Keratinocyte (primary cell): ENCODE measurements around the gene AMMECR1. TPM values are rescaled to one million over a fixed set of nuclear protein-coding genes. Genes with fewer than 3 reads are reported as not detected.

Experiments
- DNase-seq: peaks from one replicate; pipeline ENCODE4 v3.0.0-alpha.2; 2011; ENCODE audit warnings: low read depth, missing footprints, low spot score
- FAIRE-seq: peaks from 2 replicates; lab custom pipeline; 2011; peaks lifted over from hg19 to GRCh38; lab: Jason Lieb, UNC
- H2AFZ ChIP-seq: 2 replicates; pipeline ENCODE4 v1.6.0; 2012; ENCODE audit warnings: low read length, control low read depth, inconsistent platforms; ENCODE audit not compliant: control insufficient read depth
- H3K27ac ChIP-seq: 2 replicates; pipeline ENCODE4 v1.5.1; 2011; ENCODE audit warnings: low read length; ENCODE audit not compliant: control insufficient read depth, insufficient read depth
- H3K27me3 ChIP-seq: 3 replicates; pipeline ENCODE4 v1.6.0; 2011; ENCODE audit warnings: low read length; ENCODE audit not compliant: control insufficient read depth, insufficient read depth; ENCODE audit errors: extremely low read depth
- H3K36me3 ChIP-seq, 2 experiments: 2 replicates in 1 of 2; 3 replicates in 1 of 2; pipeline ENCODE4 v1.5.1; 2011; ENCODE audit warnings: low read length in 2 of 2, mild to moderate bottlenecking in 1 of 2; ENCODE audit not compliant: control insufficient read depth in 2 of 2, insufficient read depth in 2 of 2; ENCODE audit errors: extremely low read depth in 1 of 2
- H3K4me1 ChIP-seq: 3 replicates; pipeline ENCODE4 v1.5.1; 2011; ENCODE audit warnings: low read length; ENCODE audit not compliant: control insufficient read depth, insufficient read depth; ENCODE audit errors: extremely low read depth
- H3K4me2 ChIP-seq: 3 replicates; pipeline ENCODE4 v1.6.0; 2011; ENCODE audit warnings: low read depth, low read length; ENCODE audit not compliant: control insufficient read depth, insufficient read depth; ENCODE audit errors: extremely low read depth
- H3K4me3 ChIP-seq, 3 experiments: fragments of 200-600 bp in 1 of 3; sonication (generic) in 1 of 3; 2 replicates in 2 of 3; 3 replicates in 1 of 3; pipeline ENCODE4 v1.5.1; 2011 to 2016; ENCODE audit warnings: low read length in 3 of 3, mild to moderate bottlenecking in 3 of 3, control low read depth in 2 of 3, inconsistent platforms in 1 of 3, low read depth in 1 of 3, mixed read lengths in 1 of 3, mixed run types in 1 of 3, moderate library complexity in 1 of 3; ENCODE audit not compliant: control insufficient read depth in 2 of 3, insufficient read depth in 2 of 3; ENCODE audit errors: extremely low read depth in 1 of 3
- H3K79me2 ChIP-seq: 2 replicates; pipeline ENCODE4 v1.6.0; 2012; ENCODE audit warnings: low read length; ENCODE audit not compliant: control insufficient read depth, insufficient read depth
- H3K9ac ChIP-seq: 3 replicates; pipeline ENCODE4 v1.6.0; 2011; ENCODE audit warnings: low read length; ENCODE audit not compliant: control insufficient read depth, insufficient read depth; ENCODE audit errors: extremely low read depth
- H3K9me1 ChIP-seq: 3 replicates; pipeline ENCODE4 v1.6.0; 2011; ENCODE audit warnings: low read length; ENCODE audit not compliant: control insufficient read depth, insufficient read depth; ENCODE audit errors: extremely low read depth
- H3K9me3 ChIP-seq: 2 replicates; pipeline ENCODE4 v1.5.1; 2012; ENCODE audit warnings: low read depth, low read length; ENCODE audit not compliant: control insufficient read depth
- H4K20me1 ChIP-seq: 3 replicates; pipeline ENCODE4 v1.6.0; 2011; ENCODE audit warnings: low read length; ENCODE audit not compliant: control insufficient read depth, insufficient read depth; ENCODE audit errors: extremely low read depth
- EZH2 ChIP-seq: IDR thresholded peaks from one replicate; pipeline ENCODE4 v1.6.1; 2012; ENCODE audit warnings: inconsistent platforms, mild to moderate bottlenecking, low read length, moderate library complexity
- dilution Hi-C: fragments of 300-500 bp; cut with MboI; formaldehyde crosslinking; loops from one replicate; pipeline ENCODE4 v1.7.0; 2020; ENCODE audit warnings: low sequenced_read_pairs; ENCODE audit not compliant: extremely low pct_ligation_motif_present
- polyA plus RNA-seq, 5 experiments: library from polyadenylated mRNA; depleted of rRNA in 3 of 5; stranded (reverse) in 3 of 5; stranded (forward) in 1 of 5; unstranded in 1 of 5; fragments of >200 nt; gene quantifications; 1 replicate in 1 of 5; 2 replicates in 3 of 5; 3 replicates in 1 of 5; pipeline versions ENCODE4 v1.2.1 to v1.2.3, GENCODE V29; 2011 to 2012; ENCODE audit warnings: missing spikeins in 2 of 5, low read depth in 1 of 5, low replicate concordance in 1 of 5
- TF ChIP-seq, protein P1 (sequence below), 3 experiments: IDR thresholded peaks in 1 of 3; conservative IDR thresholded peaks in 1 of 3; optimal IDR thresholded peaks in 1 of 3; 2 replicates in 2 of 3; 3 replicates in 1 of 3; pipeline versions ENCODE3 to v1.5.1; 2011; ENCODE audit warnings: low read length in 3 of 3, mild to moderate bottlenecking in 3 of 3, moderate library complexity in 2 of 3, control low read depth in 1 of 3, inconsistent platforms in 1 of 3; ENCODE audit not compliant: insufficient read depth in 2 of 3; ENCODE audit errors: extremely low read depth in 1 of 3

The AMMECR1 gene
- polyA plus RNA-seq, 1 donor (not counting 4 experiments of a cell fraction or from before 2014, with no cell fraction given): 15.5 TPM

DNA sequence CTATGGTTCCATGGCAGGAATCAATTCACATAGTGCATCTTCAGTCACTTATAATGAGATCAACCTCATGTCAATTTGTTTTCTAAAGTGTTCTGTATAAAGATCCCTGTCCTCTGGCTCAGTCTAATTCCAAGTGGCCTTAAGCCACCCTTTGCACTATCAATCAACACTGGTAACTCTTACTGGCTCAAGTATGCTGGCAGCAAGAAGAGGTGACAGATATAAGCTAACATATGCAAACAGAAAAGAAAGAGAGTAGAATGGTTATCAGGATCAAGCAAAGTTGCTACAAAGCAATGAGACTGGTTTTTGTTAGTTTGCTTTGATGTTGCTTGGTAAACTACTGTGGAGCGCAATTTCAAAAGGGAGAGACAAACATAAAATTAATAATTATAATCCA lies 67.0 kb downstream of the AMMECR1 start:
- H4K20me1 ChIP-seq: no peaks in the 10 kb centered on the region
- H3K4me2 ChIP-seq: no peak overlapping the region
- DNase-seq (no peak), FAIRE-seq (no peak)
- no peak overlapping the region for H3K9ac ChIP-seq
- dilution Hi-C loops: no loop called here
- H3K36me3 ChIP-seq: no peaks in the 10 kb centered on the region
- no peaks in the 10 kb centered on the region for H3K9me1 ChIP-seq
- no peaks in the 10 kb centered on the region for H3K27me3 ChIP-seq
- H3K4me1 ChIP-seq: peaks cover 9% of the 10 kb centered on the region
- peaks cover 2% of the 10 kb centered on the region for H3K79me2 ChIP-seq
- no peaks in the 10 kb centered on the region for H3K9me3 ChIP-seq
- no peak overlapping the region for H2AFZ ChIP-seq
- no peak overlapping the region for H3K4me3 ChIP-seq
- TF ChIP-seq EZH2: no peak
- TF ChIP-seq, protein P1, sequence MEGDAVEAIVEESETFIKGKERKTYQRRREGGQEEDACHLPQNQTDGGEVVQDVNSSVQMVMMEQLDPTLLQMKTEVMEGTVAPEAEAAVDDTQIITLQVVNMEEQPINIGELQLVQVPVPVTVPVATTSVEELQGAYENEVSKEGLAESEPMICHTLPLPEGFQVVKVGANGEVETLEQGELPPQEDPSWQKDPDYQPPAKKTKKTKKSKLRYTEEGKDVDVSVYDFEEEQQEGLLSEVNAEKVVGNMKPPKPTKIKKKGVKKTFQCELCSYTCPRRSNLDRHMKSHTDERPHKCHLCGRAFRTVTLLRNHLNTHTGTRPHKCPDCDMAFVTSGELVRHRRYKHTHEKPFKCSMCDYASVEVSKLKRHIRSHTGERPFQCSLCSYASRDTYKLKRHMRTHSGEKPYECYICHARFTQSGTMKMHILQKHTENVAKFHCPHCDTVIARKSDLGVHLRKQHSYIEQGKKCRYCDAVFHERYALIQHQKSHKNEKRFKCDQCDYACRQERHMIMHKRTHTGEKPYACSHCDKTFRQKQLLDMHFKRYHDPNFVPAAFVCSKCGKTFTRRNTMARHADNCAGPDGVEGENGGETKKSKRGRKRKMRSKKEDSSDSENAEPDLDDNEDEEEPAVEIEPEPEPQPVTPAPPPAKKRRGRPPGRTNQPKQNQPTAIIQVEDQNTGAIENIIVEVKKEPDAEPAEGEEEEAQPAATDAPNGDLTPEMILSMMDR (optimal IDR thresholded peaks at IDR 0.05 in 1 of 3, IDR thresholded peaks at IDR 0.05 in 1 of 3, conservative IDR thresholded peaks at IDR 0.05 in 1 of 3; ENCODE audit: extremely low read depth in 1 of 3, insufficient read depth in 2 of 3, low read length in 3 of 3): no peak
- no peak overlapping the region for H3K27ac ChIP-seq

DNA sequence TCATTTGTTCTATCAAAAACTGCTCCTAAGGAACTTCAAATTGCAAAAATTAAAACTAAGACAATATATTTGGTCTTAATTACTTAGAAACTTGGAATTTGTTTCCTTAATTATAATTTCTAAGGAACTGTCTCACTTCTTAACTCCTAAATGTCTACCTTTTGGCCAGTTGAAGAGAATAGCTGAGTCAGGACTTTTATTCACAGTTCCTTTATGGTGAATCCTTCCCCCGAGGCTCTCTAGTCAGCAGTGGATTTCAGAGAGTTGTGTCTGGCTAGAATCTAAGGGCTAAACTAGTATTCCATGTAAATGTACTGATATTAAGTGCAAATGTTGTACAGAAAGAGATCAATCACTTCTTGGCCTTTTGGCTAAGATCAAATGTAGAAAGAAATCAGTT lies 69.3 kb downstream of the AMMECR1 start:
- H3K27ac ChIP-seq: no peak overlapping the region
- peaks cover 4% of the 10 kb centered on the region for H3K79me2 ChIP-seq
- no peak for FAIRE-seq

More for the DNA sequence above, 69.3 kb downstream of the AMMECR1 start:
- H3K4me3 ChIP-seq: no peak overlapping the region
- dilution Hi-C loops: no loop called here
- H3K4me2 ChIP-seq: no peak overlapping the region
- no peak overlapping the region for H2AFZ ChIP-seq
- H3K9ac ChIP-seq: no peak overlapping the region
- H3K27me3 ChIP-seq: no peaks in the 10 kb centered on the region
- no peak for TF ChIP-seq EZH2
- TF ChIP-seq, protein P1 (optimal IDR thresholded peaks at IDR 0.05 in 1 of 3, IDR thresholded peaks at IDR 0.05 in 1 of 3, conservative IDR thresholded peaks at IDR 0.05 in 1 of 3; ENCODE audit: extremely low read depth in 1 of 3, insufficient read depth in 2 of 3, low read length in 3 of 3): no peak
- H3K9me1 ChIP-seq: no peaks in the 10 kb centered on the region
- no peak for DNase-seq
- no peaks in the 10 kb centered on the region for H3K9me3 ChIP-seq
- peaks cover 15% of the 10 kb centered on the region for H3K4me1 ChIP-seq
- no peaks in the 10 kb centered on the region for H3K36me3 ChIP-seq
- no peaks in the 10 kb centered on the region for H4K20me1 ChIP-seq
